PC-3 (cell line): ENCODE results near the gene AKNA. TPM values are rescaled to one million over a fixed set of nuclear protein-coding genes. Genes with fewer than 3 reads are reported as not detected.

Source experiments
- ATAC-seq: fragments of 200-7000 bp; cut with Tn5 transposase; 2 replicates; pipeline ENCODE4 v1.9.1; 2020; ENCODE audit warnings: mild to moderate bottlenecking, moderate library complexity
- BruUV-seq: library from RNA; stranded (reverse); fragments of 400-500 nt; replicated peaks from 2 replicates; lab custom pipeline; 2021; lab: Mats Ljungman, UMichigan
- CTCF ChIA-PET: fragments of 300-600 bp; sonication (Branson Sonifier 250); formaldehyde crosslinking; loops from one replicate; lab custom pipeline; 2022; ENCODE audit warnings: antibody characterized with exemption; lab: Charles Lee
- POLR2A ChIA-PET: fragments of 300-600 bp; sonication (Branson Sonifier 250); formaldehyde crosslinking; loops from one replicate; lab custom pipeline; 2022; ENCODE audit warnings: antibody characterized with exemption; ENCODE audit not compliant: unreplicated experiment; lab: Charles Lee
- DNase-seq: peaks from one replicate; pipeline ENCODE4 v3.0.0-alpha.2; 2015
- H2AFZ ChIP-seq: fragments of 300-600 bp; sonication (generic); 2 replicates; pipeline ENCODE4 v1.6.0; 2016; ENCODE audit warnings: antibody characterized with exemption, low read length
- H3F3A ChIP-seq: fragments of 300-600 bp; sonication (generic); one replicate; pipeline ENCODE4 v1.6.0; 2017; ENCODE audit warnings: antibody characterized with exemption, low read length, control low read depth, mild to moderate bottlenecking; ENCODE audit not compliant: unreplicated experiment
- H3K27ac ChIP-seq: fragments of 300-600 bp; sonication (generic); 2 replicates; pipeline ENCODE4 v1.5.1; 2016; ENCODE audit warnings: mild to moderate bottlenecking, low read length
- H3K27me3 ChIP-seq: fragments of 300-600 bp; sonication (generic); 2 replicates; pipeline ENCODE4 v1.6.1; 2016; ENCODE audit warnings: low read length, mixed read lengths
- H3K36me3 ChIP-seq: fragments of 300-600 bp; sonication (generic); 2 replicates; pipeline ENCODE4 v1.6.1; 2016; ENCODE audit warnings: low read depth, mixed run types, low read length, mixed read lengths
- H3K4me1 ChIP-seq: fragments of 300-600 bp; sonication (generic); 2 replicates; pipeline ENCODE4 v1.5.1; 2016; ENCODE audit warnings: low read length; ENCODE audit not compliant: insufficient read depth
- H3K4me2 ChIP-seq: fragments of 300-600 bp; sonication (generic); 2 replicates; pipeline ENCODE4 v1.6.0; 2016; ENCODE audit warnings: low read length
- H3K4me3 ChIP-seq: fragments of 300-600 bp; sonication (generic); 2 replicates; pipeline ENCODE4 v1.5.1; 2016; ENCODE audit warnings: mild to moderate bottlenecking, low read length, mixed read lengths
- H3K79me2 ChIP-seq: fragments of 300-600 bp; sonication (generic); 2 replicates; pipeline ENCODE4 v1.6.1; 2017; ENCODE audit warnings: low read length, mixed read lengths
- H3K9ac ChIP-seq: fragments of 300-600 bp; sonication (generic); 2 replicates; pipeline ENCODE4 v1.6.0; 2016; ENCODE audit warnings: mild to moderate bottlenecking, low read length
- H3K9me2 ChIP-seq: fragments of 300-600 bp; sonication (generic); replicated peaks from 2 replicates; pipeline ENCODE4 v1.6.1; 2016; ENCODE audit warnings: mixed run types, low read length, mixed read lengths
- H3K9me3 ChIP-seq: fragments of 300-600 bp; sonication (generic); 2 replicates; pipeline ENCODE4 v1.6.1; 2016; ENCODE audit warnings: low read length, mixed read lengths
- H4K20me1 ChIP-seq: fragments of 300-600 bp; sonication (generic); 2 replicates; pipeline ENCODE4 v1.6.1; 2016; ENCODE audit warnings: low read length, mixed read lengths
- CTCF ChIP-seq: fragments of 300-600 bp; sonication (generic); conservative IDR thresholded peaks from 2 replicates; pipeline ENCODE4 v1.5.1; 2017; ENCODE audit warnings: antibody characterized with exemption, low read depth, mild to moderate bottlenecking, low read length
- EZH2 ChIP-seq: fragments of 300-600 bp; sonication (generic); IDR thresholded peaks from one replicate; pipeline ENCODE4 v1.6.1; 2017; ENCODE audit warnings: antibody characterized with exemption, mild to moderate bottlenecking, low read length; ENCODE audit not compliant: unreplicated experiment
- EZH2phosphoT487 ChIP-seq: fragments of 300-600 bp; sonication (generic); IDR thresholded peaks from 2 replicates; pipeline ENCODE4 v1.6.1; 2018; ENCODE audit warnings: mild to moderate bottlenecking, antibody characterized with exemption, low read length, borderline replicate concordance
- intact Hi-C: fragments of 100-400 bp; cut with micrococcal nuclease; formaldehyde crosslinking; loops from 2 replicates; pipeline ENCODE4 v1.9.0; 2023
- total RNA-seq: library from RNA; depleted of rRNA; stranded (reverse); fragments of >200 nt; gene quantifications from 2 replicates; pipeline ENCODE4 v1.2.3, GENCODE V29; 2014

The AKNA gene
- total RNA-seq, 1 experiment from 2014 or later = 9.1 TPM

DNA sequence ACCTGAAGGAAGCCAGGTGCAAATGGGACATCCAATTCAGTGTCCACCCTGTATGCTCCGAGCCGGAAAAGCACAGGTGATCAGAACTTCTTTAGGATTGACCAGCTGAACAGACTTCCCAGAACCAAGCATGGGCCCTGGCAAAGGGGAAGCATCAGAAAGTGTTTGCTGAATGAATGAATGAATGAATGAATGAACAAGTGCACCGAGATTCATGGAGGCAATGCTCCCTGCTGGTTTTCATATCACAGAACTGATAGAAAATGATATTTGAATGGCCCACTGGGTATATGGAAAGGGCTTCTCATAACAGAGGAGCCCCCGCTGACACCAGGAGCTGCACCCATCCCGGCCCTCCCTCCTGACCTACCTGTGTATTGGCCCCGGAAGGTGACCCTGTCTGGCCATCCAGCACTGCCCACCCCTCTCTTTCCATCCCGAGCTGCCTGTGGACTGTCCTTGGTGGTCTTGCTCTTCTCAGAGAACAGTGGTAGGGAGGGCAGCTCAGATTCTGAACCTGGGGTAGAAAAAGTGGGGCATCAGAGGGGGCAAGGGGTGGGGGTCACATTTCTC lies 42.2 kb downstream of the AKNA start:
- H3K27me3 ChIP-seq = no peaks in the 10 kb centered on the region
- no peaks in the 10 kb centered on the region for H3K79me2 ChIP-seq
- intact Hi-C loops = no loop called here
- peaks cover 12% of the 10 kb centered on the region for H3K4me1 ChIP-seq
- DNase-seq = no peak
- CTCF ChIA-PET = no interaction called here
- POLR2A ChIA-PET = no interaction called here
- no peak overlapping the region for H3K4me2 ChIP-seq
- H3F3A ChIP-seq = no peaks in the 10 kb centered on the region
- H3K9me3 ChIP-seq = no peaks in the 10 kb centered on the region
- no TSS peak for BruUV-seq
- no peak for ATAC-seq
- no peak overlapping the region for H2AFZ ChIP-seq
- no peaks in the 10 kb centered on the region for H3K9me2 ChIP-seq
- H3K9ac ChIP-seq = no peak overlapping the region
- no peaks in the 10 kb centered on the region for H4K20me1 ChIP-seq
- TF ChIP-seq CTCF (no peak), EZH2phosphoT487 (no peak), EZH2 (no peak)
- H3K27ac ChIP-seq = no peak overlapping the region
- H3K4me3 ChIP-seq = no peak overlapping the region
- H3K36me3 ChIP-seq = no peaks in the 10 kb centered on the region; the same call in 1 of the 2 replicates

DNA sequence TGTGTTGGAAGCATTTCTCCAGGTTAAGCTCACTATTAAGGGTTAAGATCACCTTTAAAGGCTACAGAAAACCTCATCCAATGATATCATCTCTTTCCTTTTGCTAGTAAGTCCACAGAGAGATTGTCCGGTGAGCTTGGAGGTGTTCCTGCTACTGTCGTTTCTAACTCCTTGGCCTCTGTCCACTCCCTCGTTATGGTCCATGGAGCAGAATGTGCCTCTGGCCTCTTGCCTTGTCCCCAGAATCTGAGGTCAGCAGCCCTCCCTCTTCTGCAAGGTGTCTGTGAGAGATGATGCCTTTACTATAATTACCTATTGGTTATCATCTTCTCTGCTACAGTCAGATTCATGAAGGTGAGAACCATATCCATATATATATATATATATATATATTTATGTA lies 43.1 kb downstream of the AKNA start:
- POLR2A ChIA-PET = no interaction called here
- no peak overlapping the region for H3K9ac ChIP-seq
- no peak overlapping the region for H2AFZ ChIP-seq
- H3K9me3 ChIP-seq = no peaks in the 10 kb centered on the region
- no peak overlapping the region for H3K4me3 ChIP-seq
- H3K27ac ChIP-seq = no peak overlapping the region
- intact Hi-C loops = no loop called here
- H3F3A ChIP-seq = no peaks in the 10 kb centered on the region
- ATAC-seq (no peak), DNase-seq (no peak)
- CTCF ChIA-PET = no interaction called here
- no peaks in the 10 kb centered on the region for H3K9me2 ChIP-seq
- H3K27me3 ChIP-seq = no peaks in the 10 kb centered on the region
- TF ChIP-seq CTCF (no peak), EZH2phosphoT487 (no peak), EZH2 (no peak)
- no peaks in the 10 kb centered on the region for H4K20me1 ChIP-seq
- peaks cover 11% of the 10 kb centered on the region for H3K4me1 ChIP-seq
- H3K79me2 ChIP-seq = no peaks in the 10 kb centered on the region
- H3K36me3 ChIP-seq = no peaks in the 10 kb centered on the region
- no TSS peak for BruUV-seq
- H3K4me2 ChIP-seq = no peak overlapping the region

DNA sequence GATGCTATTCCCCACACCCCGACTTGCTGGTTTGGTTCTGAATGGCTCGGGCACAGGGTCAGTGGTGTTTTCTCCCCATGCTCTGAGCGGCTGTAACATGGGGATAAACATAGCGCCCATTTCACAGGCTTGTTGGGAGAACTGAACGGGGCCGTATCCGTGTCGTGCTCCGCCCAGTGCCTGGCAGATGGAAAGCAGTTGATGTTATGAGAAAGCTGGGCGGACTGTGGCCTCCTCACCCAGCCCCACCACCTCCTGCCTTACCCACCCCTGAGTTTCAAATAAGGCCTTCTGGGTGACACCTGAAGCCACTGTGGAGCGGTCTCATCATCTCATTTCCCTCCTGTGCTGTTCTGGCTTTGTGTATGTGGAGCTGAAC lies 43.6 kb downstream of the AKNA start:
- peaks cover 6% of the 10 kb centered on the region for H3K4me1 ChIP-seq
- no peaks in the 10 kb centered on the region for H3K36me3 ChIP-seq
- no peak overlapping the region for H3K4me3 ChIP-seq
- ChIA-PET POLR2A (no interaction called here), CTCF (no interaction called here)
- H3K27ac ChIP-seq = no peak overlapping the region
- no peak overlapping the region for H2AFZ ChIP-seq
- no peaks in the 10 kb centered on the region for H3F3A ChIP-seq
- H3K9me3 ChIP-seq = no peaks in the 10 kb centered on the region
- no peaks in the 10 kb centered on the region for H4K20me1 ChIP-seq
- H3K79me2 ChIP-seq = no peaks in the 10 kb centered on the region
- H3K27me3 ChIP-seq = no peaks in the 10 kb centered on the region
- DNase-seq (no peak), ATAC-seq (no peak)
- TF ChIP-seq CTCF (no peak), EZH2phosphoT487 (no peak), EZH2 (no peak)
- intact Hi-C loops = no loop called here
- H3K9me2 ChIP-seq = no peaks in the 10 kb centered on the region
- H3K4me2 ChIP-seq = no peak overlapping the region
- H3K9ac ChIP-seq = no peak overlapping the region
- BruUV-seq = no TSS peak
